ACC112 (cell line): ENCODE measurements around the gene BCAS1.
"Not testable (repeated sequence)": the region's sequence is repeated elsewhere in the genome, so short reads cannot be mapped to it uniquely, and the experiment has no call there.

Experiments used
- H2AFZ ChIP-seq: fragments of 200-600 bp; sonication (generic); one replicate; pipeline ENCODE4 v1.6.0; 2017; ENCODE audit warnings: antibody characterized with exemption, low read length; ENCODE audit not compliant: unreplicated experiment
- H3K27ac ChIP-seq: fragments of 200-600 bp; sonication (generic); 2 replicates; pipeline ENCODE4 v1.5.1; 2014; ENCODE audit warnings: low read depth, mild to moderate bottlenecking, antibody characterized with exemption, low read length, moderate library complexity
- H3K27me3 ChIP-seq: fragments of 200-600 bp; sonication (generic); 2 replicates; pipeline ENCODE4 v1.6.1; 2014; ENCODE audit warnings: mild to moderate bottlenecking, antibody characterized with exemption, low read length, moderate library complexity, mixed read lengths; ENCODE audit not compliant: insufficient read depth
- H3K36me3 ChIP-seq: fragments of 200-600 bp; sonication (generic); 2 replicates; pipeline ENCODE4 v1.6.1; 2016; ENCODE audit warnings: mild to moderate bottlenecking, antibody characterized with exemption, low read length, moderate library complexity, mixed read lengths; ENCODE audit not compliant: insufficient read depth
- H3K4me1 ChIP-seq: fragments of 200-600 bp; sonication (generic); one replicate; pipeline ENCODE4 v1.6.1; 2016; ENCODE audit warnings: low read length, mixed read lengths; ENCODE audit not compliant: insufficient read depth, unreplicated experiment, control insufficient read depth
- H3K4me3 ChIP-seq: fragments of 200-600 bp; sonication (generic); 2 replicates; pipeline ENCODE4 v1.5.1; 2014; ENCODE audit warnings: mild to moderate bottlenecking, low read depth, low read length
- H3K79me2 ChIP-seq: fragments of 200-600 bp; sonication (generic); one replicate; pipeline ENCODE4 v1.6.0; 2016; ENCODE audit warnings: low read length; ENCODE audit not compliant: control insufficient read depth, unreplicated experiment, insufficient read depth

BCAS1 gene

GRCh38 chr20:53934421-53935343, 135.7 kb downstream of the BCAS1 start:
- peaks cover 33% of the 10 kb centered on the region for H3K4me1 ChIP-seq
- no peak overlapping the region for H3K4me3 ChIP-seq

DNA sequence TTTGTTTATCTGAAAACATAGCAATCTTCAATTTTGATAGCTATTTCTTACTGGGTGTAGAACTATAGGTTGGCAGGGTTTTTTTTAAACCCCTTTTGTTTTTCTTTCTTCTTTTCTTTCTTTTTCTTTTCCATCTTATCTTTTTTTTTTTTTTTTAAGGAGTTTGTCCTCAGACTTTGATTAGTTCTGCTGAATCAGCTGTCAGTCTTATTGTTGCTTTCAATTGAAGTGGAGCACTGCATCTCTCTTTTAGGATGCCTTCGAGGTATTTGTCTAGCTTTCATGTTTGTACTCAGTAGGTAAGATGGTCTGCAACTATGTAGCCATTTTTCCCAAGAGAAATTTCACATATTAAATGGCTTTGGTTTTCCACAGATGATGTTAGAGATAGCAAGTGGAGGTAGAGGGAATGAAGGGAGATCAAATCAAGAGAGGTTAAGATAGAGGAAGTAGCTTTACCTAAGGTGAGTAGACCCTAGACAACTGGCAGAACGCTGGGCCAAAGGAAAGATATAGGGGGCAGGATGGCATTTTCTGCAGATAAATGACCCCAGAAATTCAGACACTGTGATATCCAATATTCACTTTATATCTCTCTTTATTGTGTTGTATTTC, 137.1 kb downstream of the BCAS1 start:
- Histone ChIP-seq H3K36me3 (no peaks in the 10 kb centered on the region), H3K27ac (no peak overlapping the region), H2AFZ (no peak overlapping the region), H3K4me1 (peaks cover 24% of the 10 kb centered on the region), H3K4me3 (no peak overlapping the region), H3K79me2 (no peaks in the 10 kb centered on the region), H3K27me3 (no peaks in the 10 kb centered on the region)

More at GRCh38 chr20:53934421-53935343, 135.7 kb downstream of the BCAS1 start:
- H3K79me2 ChIP-seq, result no peaks in the 10 kb centered on the region
- H3K27me3 ChIP-seq, result no peaks in the 10 kb centered on the region
- H2AFZ ChIP-seq, result peak overlapping the region; percentile 62
- peak overlapping the region; percentile 61 for H3K27ac ChIP-seq
- H3K36me3 ChIP-seq, result no peaks in the 10 kb centered on the region

- not testable (repeated sequence) for H3K36me3 ChIP-seq, H3K27me3 ChIP-seq, H3K79me2 ChIP-seq, H3K27ac ChIP-seq, H3K4me3 ChIP-seq, H2AFZ ChIP-seq
- peaks cover 24% of the 10 kb centered on the region for H3K4me1 ChIP-seq
Observed at GRCh38 chr20:53932655-53933192, 137.7 kb downstream of the BCAS1 start.

DNA sequence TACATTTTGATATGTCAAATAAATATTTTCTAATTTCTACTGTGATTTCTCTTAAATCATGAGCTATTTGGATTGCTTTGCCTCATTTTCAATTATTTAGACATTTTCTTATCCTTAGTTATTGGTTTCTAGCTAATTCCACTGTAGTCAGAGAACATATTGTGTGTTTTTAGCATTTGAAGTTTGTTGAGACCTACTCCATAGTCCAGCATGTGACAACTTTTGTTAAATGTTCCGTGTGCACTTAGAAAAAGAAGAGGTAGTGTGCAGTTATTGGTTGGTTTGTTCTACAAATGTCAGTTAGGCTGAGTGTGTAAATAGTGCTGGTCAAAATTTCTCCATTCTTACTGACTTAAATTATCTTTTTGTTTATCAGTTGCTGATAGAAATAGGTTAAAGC, 138.8 kb downstream of the BCAS1 start:
- Histone ChIP-seq H3K27ac (no peak overlapping the region), H3K79me2 (no peaks in the 10 kb centered on the region), H2AFZ (no peak overlapping the region), H3K27me3 (no peaks in the 10 kb centered on the region), H3K36me3 (no peaks in the 10 kb centered on the region), H3K4me3 (no peak overlapping the region), H3K4me1 (peaks cover 29% of the 10 kb centered on the region)

GRCh38 chr20:53930651-53931504, 139.5 kb downstream of the BCAS1 start:
- no peak overlapping the region for H3K4me3 ChIP-seq
- H3K4me1 ChIP-seq, result peaks cover 36% of the 10 kb centered on the region
- no peaks in the 10 kb centered on the region for H3K27me3 ChIP-seq
- no peak overlapping the region for H3K27ac ChIP-seq
- H3K79me2 ChIP-seq, result no peaks in the 10 kb centered on the region
- no peaks in the 10 kb centered on the region for H3K36me3 ChIP-seq
- H2AFZ ChIP-seq, result no peak overlapping the region

DNA sequence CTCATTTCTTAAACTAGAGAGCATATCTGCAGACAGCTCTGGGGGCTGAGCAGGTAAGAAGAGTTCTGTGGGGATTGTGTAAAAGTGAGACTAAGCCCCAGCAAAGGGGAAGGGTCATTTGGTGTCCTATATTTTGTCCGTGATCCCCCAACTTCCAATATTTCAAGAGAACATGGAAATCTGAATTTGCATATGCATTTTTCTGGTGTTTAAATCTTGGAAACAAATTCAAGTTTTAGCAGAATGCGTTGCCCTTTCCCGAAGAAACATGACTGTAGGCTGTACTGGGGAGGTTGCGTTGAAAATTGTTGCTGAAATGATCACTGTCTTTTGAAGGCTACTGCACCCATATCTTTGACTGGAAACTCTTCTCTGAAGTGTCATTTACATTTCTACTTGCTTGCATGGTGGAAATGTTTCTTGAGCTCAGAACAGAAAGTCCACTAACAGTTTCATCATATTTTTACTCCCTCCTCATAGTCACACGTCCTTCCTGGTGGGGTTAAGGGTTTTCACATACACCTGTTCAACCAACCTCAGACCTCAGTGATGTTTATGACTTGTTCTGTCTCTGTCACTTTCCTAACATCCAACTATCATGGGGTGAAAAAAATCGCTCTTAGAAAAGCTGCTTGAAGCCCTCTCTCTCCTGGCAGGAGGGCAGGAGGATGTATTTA, 140.3 kb downstream of the BCAS1 start:
- H2AFZ ChIP-seq, result no peak overlapping the region
- no peaks in the 10 kb centered on the region for H3K79me2 ChIP-seq
- H3K4me1 ChIP-seq, result peaks cover 39% of the 10 kb centered on the region
- H3K4me3 ChIP-seq, result no peak overlapping the region
- no peak overlapping the region for H3K27ac ChIP-seq
- no peaks in the 10 kb centered on the region for H3K36me3 ChIP-seq
- H3K27me3 ChIP-seq, result no peaks in the 10 kb centered on the region

DNA sequence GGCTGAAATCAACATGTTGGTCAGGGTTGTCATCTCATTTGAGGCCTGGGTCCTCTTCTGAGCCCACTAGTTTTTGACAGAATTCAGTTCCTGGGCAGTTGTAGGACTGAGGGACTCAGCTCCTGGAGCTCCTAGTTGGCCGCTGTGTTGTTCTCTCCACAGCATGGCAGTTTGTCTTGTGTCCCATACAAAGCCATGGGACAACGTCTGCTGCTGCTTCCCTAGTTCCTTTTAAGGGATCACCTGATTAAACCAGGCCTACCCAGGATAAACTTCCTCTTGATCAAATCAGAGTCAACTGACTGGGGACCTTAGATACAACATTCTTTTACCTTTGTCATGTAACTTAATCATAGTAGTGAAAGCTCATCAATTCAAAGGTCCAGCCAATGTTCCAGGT, 141.0 kb downstream of the BCAS1 start:
- Histone ChIP-seq H3K4me1 (peaks cover 32% of the 10 kb centered on the region), H2AFZ (no peak overlapping the region), H3K4me3 (no peak overlapping the region), H3K27ac (no peak overlapping the region), H3K79me2 (no peaks in the 10 kb centered on the region), H3K36me3 (no peaks in the 10 kb centered on the region), H3K27me3 (no peaks in the 10 kb centered on the region)

DNA sequence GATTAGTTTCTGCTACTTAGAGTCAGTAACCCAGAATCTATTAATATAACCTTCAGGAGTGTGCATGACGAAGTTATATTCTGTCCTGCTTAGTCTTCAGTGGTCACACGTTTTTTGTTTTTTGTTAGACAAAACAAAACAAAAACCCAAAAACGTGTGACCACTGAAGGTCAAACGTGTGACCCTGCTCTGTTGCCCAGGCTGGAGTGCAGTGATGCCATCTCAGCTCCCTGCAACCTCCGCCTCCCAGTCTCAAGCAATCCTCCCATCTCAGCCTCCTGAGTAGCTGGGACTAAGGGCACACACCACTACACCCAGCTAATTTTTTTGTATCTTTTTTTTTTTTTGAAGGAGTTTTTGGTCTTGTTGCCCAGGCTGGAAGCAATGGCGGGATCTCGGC, 142.4 kb downstream of the BCAS1 start:
- no peak overlapping the region for H3K27ac ChIP-seq
- no peak overlapping the region for H3K4me3 ChIP-seq
- H2AFZ ChIP-seq, result no peak overlapping the region
- H3K79me2 ChIP-seq, result no peaks in the 10 kb centered on the region
- peaks cover 27% of the 10 kb centered on the region for H3K4me1 ChIP-seq
- H3K27me3 ChIP-seq, result no peaks in the 10 kb centered on the region
- no peaks in the 10 kb centered on the region for H3K36me3 ChIP-seq

GRCh38 chr20:53926428-53927028, 143.9 kb downstream of the BCAS1 start:
- H3K27ac ChIP-seq, result peak overlapping the region; percentile 89
- peak overlapping the region; percentile 28; the same call in 1 of the 2 replicates for H3K4me3 ChIP-seq
- no peaks in the 10 kb centered on the region for H3K27me3 ChIP-seq
- no peaks in the 10 kb centered on the region for H3K36me3 ChIP-seq
- peak overlapping the region; percentile 45 for H2AFZ ChIP-seq
- H3K79me2 ChIP-seq, result no peaks in the 10 kb centered on the region
- peaks cover 27% of the 10 kb centered on the region for H3K4me1 ChIP-seq
